Naive thymus-derived CD4-positive, alpha-beta T cell (primary cell): Measurements from ENCODE around the gene COPE. TPM values are rescaled to one million over a fixed set of nuclear protein-coding genes. Genes with fewer than 3 reads are reported as not detected.

Experiments used
- ATAC-seq: fragments of 150-1000 bp; cut with Tn5 transposase; 2 replicates; pipeline ENCODE4 v1.10.0; 2021; ENCODE audit warnings: mild to moderate bottlenecking, moderate library complexity
- CTCF ChIA-PET: fragments of 350-600 bp; sonication (Branson Sonifier 250); formaldehyde crosslinking; loops from one replicate; lab custom pipeline; 2021; ENCODE audit warnings: antibody characterized with exemption; lab: Charles Lee
- POLR2A ChIA-PET: fragments of 350-600 bp; sonication (Branson Sonifier 250); formaldehyde crosslinking; loops from one replicate; lab custom pipeline; 2021; ENCODE audit warnings: antibody characterized with exemption, inconsistent platforms; lab: Charles Lee
- DNase-seq, 9 donors: peaks; one replicate each; pipeline versions ENCODE4 v3.0.0 to v3.0.0-alpha.2; 2020 to 2022; ENCODE audit warnings: mixed read lengths in 1 of 9
- H3K27ac ChIP-seq: one replicate; pipeline ENCODE4 v1.7.0; 2013; ENCODE audit warnings: mild to moderate bottlenecking, low read depth, low read length, moderate library complexity
- H3K27me3 ChIP-seq, 2 donors: one replicate each; pipeline ENCODE4 v1.7.0; 2013; ENCODE audit warnings: low read length in 2 of 2, mild to moderate bottlenecking in 2 of 2, moderate library complexity in 2 of 2; ENCODE audit not compliant: control insufficient read depth in 2 of 2, insufficient read depth in 2 of 2
- H3K36me3 ChIP-seq, 3 experiments: 1 replicate in 2 of 3; 2 replicates in 1 of 3; pipeline ENCODE4 v1.7.0; 2013; ENCODE audit warnings: low read length in 3 of 3, mild to moderate bottlenecking in 3 of 3, moderate library complexity in 1 of 3; ENCODE audit not compliant: insufficient read depth in 3 of 3, control insufficient read depth in 2 of 3
- H3K4me1 ChIP-seq, 2 donors: one replicate each; pipeline ENCODE4 v1.7.0; 2013; ENCODE audit warnings: low read length in 2 of 2, mild to moderate bottlenecking in 2 of 2, moderate library complexity in 1 of 2; ENCODE audit not compliant: control insufficient read depth in 2 of 2, insufficient read depth in 2 of 2
- H3K4me3 ChIP-seq: 2 replicates; pipeline ENCODE4 v1.7.0; 2013; ENCODE audit warnings: mild to moderate bottlenecking, low read length
- H3K9me3 ChIP-seq, 3 experiments: 1 replicate in 2 of 3; 2 replicates in 1 of 3; pipeline ENCODE4 v1.7.0; 2013; ENCODE audit warnings: low read length in 3 of 3; ENCODE audit not compliant: control insufficient read depth in 2 of 3
- H3K27ac Mint-ChIP-seq, 9 donors: one replicate each; pipeline ENCODE4 v1.8.0; 2020 to 2022; ENCODE audit warnings: mixed read lengths in 9 of 9, mild to moderate bottlenecking in 8 of 9, moderate library complexity in 5 of 9, inconsistent platforms in 2 of 9
- H3K27me3 Mint-ChIP-seq, 5 donors: one replicate each; pipeline ENCODE4 v1.8.0; 2021 to 2022; ENCODE audit warnings: mixed read lengths in 5 of 5, mild to moderate bottlenecking in 1 of 5
- H3K36me3 Mint-ChIP-seq, 5 donors: one replicate each; pipeline ENCODE4 v1.8.0; 2020 to 2022; ENCODE audit warnings: mixed read lengths in 5 of 5, mild to moderate bottlenecking in 3 of 5, inconsistent platforms in 1 of 5
- H3K4me1 Mint-ChIP-seq, 7 donors: one replicate each; pipeline ENCODE4 v1.8.0; 2020 to 2022; ENCODE audit warnings: mixed read lengths in 7 of 7, mild to moderate bottlenecking in 3 of 7, inconsistent platforms in 1 of 7
- H3K4me3 Mint-ChIP-seq, 10 donors: one replicate each; pipeline ENCODE4 v1.8.0; 2020 to 2022; ENCODE audit warnings: mild to moderate bottlenecking in 10 of 10, mixed read lengths in 10 of 10, moderate library complexity in 6 of 10, inconsistent platforms in 2 of 10
- H3K9me3 Mint-ChIP-seq, 11 donors: one replicate each; pipeline ENCODE4 v1.8.0; 2020 to 2022; ENCODE audit warnings: mixed read lengths in 11 of 11, mild to moderate bottlenecking in 4 of 11, inconsistent platforms in 1 of 11, moderate library complexity in 1 of 11
- intact Hi-C, 2 donors: fragments of 100-400 bp; cut with micrococcal nuclease; formaldehyde crosslinking; loops; one replicate each; pipeline ENCODE4 v1.15.1; 2023
- polyA plus RNA-seq, 2 donors: library from polyadenylated mRNA; unstranded; fragments of 300-500 nt; fragmentation: Illumina TruSeq; gene quantifications; one replicate each; pipeline ENCODE4 v1.2.3, GENCODE V29; 2021
- total RNA-seq, 6 experiments: library from RNA in 5 of 6; stranded (reverse) in 5 of 6; gene quantifications; 1 replicate in 5 of 6; 2 replicates in 1 of 6; pipeline ENCODE4 v1.2.3 and lab custom pipeline; 2021 to 2026

Gene COPE
- total and polyA plus RNA-seq, 7 experiments from 2014 or later = 124 to 283 (median 182) TPM

GRCh38 chr19:18889949-18890745 is 29.0 kb downstream of the COPE start:
- intact Hi-C loops = no loop called here
- POLR2A ChIA-PET = interaction anchor here (0.7 kb wide), 1 partner anchor 20 kb away, joined by 4 read pairs; no protein-coding TSS in a partner anchor
- H3K4me1 Mint-ChIP-seq = peaks cover 0 to 4% (median 0%) of the 10 kb centered on the region in 7 donors
- Histone ChIP-seq H3K27ac (no peak overlapping the region), H3K4me1 (no peaks in the 10 kb centered on the region), H3K27me3 (no peaks in the 10 kb centered on the region), H3K4me3 (no peak overlapping the region), H3K36me3 (no peaks in the 10 kb centered on the region), H3K9me3 (no peaks in the 10 kb centered on the region)
- no peak for ATAC-seq
- H3K27me3 Mint-ChIP-seq = peaks cover 0 to 28% (median 17%) of the 10 kb centered on the region in 5 donors
- no peak overlapping the region for H3K27ac Mint-ChIP-seq
- H3K36me3 Mint-ChIP-seq = no peaks in the 10 kb centered on the region
- CTCF ChIA-PET = no interaction called here
- H3K4me3 Mint-ChIP-seq = no peak overlapping the region
- no peak for DNase-seq
- peaks cover 0 to 3% (median 0%) of the 10 kb centered on the region in 11 donors for H3K9me3 Mint-ChIP-seq

GRCh38 chr19:18886972-18887371 is 32.2 kb downstream of the COPE start:
- Histone ChIP-seq H3K27me3 (no peaks in the 10 kb centered on the region), H3K36me3 (no peaks in the 10 kb centered on the region), H3K27ac (no peak overlapping the region), H3K9me3 (no peaks in the 10 kb centered on the region), H3K4me1 (no peaks in the 10 kb centered on the region), H3K4me3 (no peak overlapping the region)
- Mint-ChIP-seq H3K36me3 (no peaks in the 10 kb centered on the region), H3K27ac (peak overlapping the region in 1 of 9 donors; percentile 29), H3K4me1 (peaks cover 0 to 1% (median 0%) of the 10 kb centered on the region in 7 donors), H3K4me3 (no peak overlapping the region), H3K9me3 (peaks cover 0 to 3% (median 0%) of the 10 kb centered on the region in 11 donors), H3K27me3 (peaks cover 0 to 9% (median 2%) of the 10 kb centered on the region in 5 donors)
- ATAC-seq = no peak
- DNase-seq = no peak
- CTCF ChIA-PET = no interaction called here
- intact Hi-C loops = no loop called here
- POLR2A ChIA-PET = no interaction called here

- Histone ChIP-seq H3K36me3 (no peaks in the 10 kb centered on the region), H3K27ac (no peak overlapping the region), H3K4me3 (no peak overlapping the region), H3K4me1 (no peaks in the 10 kb centered on the region), H3K27me3 (no peaks in the 10 kb centered on the region), H3K9me3 (no peaks in the 10 kb centered on the region)
- peaks cover 0 to 3% (median 0%) of the 10 kb centered on the region in 11 donors for H3K9me3 Mint-ChIP-seq
- no peak overlapping the region for H3K4me3 Mint-ChIP-seq
- ATAC-seq (no peak), DNase-seq (no peak)
- peaks cover 0 to 3% (median 0%) of the 10 kb centered on the region in 7 donors for H3K4me1 Mint-ChIP-seq
- ChIA-PET CTCF (no interaction called here), POLR2A (interaction anchor here (0.6 kb wide), 1 partner anchor 25 kb away, joined by 5 read pairs; no protein-coding TSS in a partner anchor)
- intact Hi-C loops = no loop called here
- H3K27me3 Mint-ChIP-seq = peaks cover 0 to 5% (median 0%) of the 10 kb centered on the region in 5 donors
- H3K27ac Mint-ChIP-seq = no peak overlapping the region
- H3K36me3 Mint-ChIP-seq = no peaks in the 10 kb centered on the region
These were observed 35.5 kb downstream of the COPE start for GRCh38 chr19:18883526-18884304.

GRCh38 chr19:18881491-18881890 is 37.7 kb downstream of the COPE start:
- POLR2A ChIA-PET = no interaction called here
- Histone ChIP-seq H3K36me3 (no peaks in the 10 kb centered on the region), H3K27me3 (no peaks in the 10 kb centered on the region), H3K4me1 (no peaks in the 10 kb centered on the region), H3K9me3 (no peaks in the 10 kb centered on the region), H3K4me3 (no peak overlapping the region), H3K27ac (no peak overlapping the region)
- no peak for DNase-seq
- Mint-ChIP-seq H3K9me3 (peaks cover 0 to 4% (median 0%) of the 10 kb centered on the region in 11 donors), H3K36me3 (peaks cover 0 to 5% (median 0%) of the 10 kb centered on the region in 5 donors), H3K4me3 (no peak overlapping the region), H3K4me1 (peaks cover 0 to 3% (median 0%) of the 10 kb centered on the region in 7 donors), H3K27me3 (no peaks in the 10 kb centered on the region), H3K27ac (no peak overlapping the region)
- intact Hi-C loops = no loop called here
- ATAC-seq = no peak
- CTCF ChIA-PET = no interaction called here

GRCh38 chr19:18879579-18880373 is 39.4 kb downstream of the COPE start:
- Histone ChIP-seq H3K4me3 (no peak overlapping the region), H3K36me3 (no peaks in the 10 kb centered on the region), H3K27me3 (no peaks in the 10 kb centered on the region), H3K9me3 (no peaks in the 10 kb centered on the region), H3K4me1 (no peaks in the 10 kb centered on the region), H3K27ac (no peak overlapping the region)
- Mint-ChIP-seq H3K36me3 (peaks cover 0 to 5% (median 0%) of the 10 kb centered on the region in 5 donors), H3K4me1 (peaks cover 0 to 3% (median 0%) of the 10 kb centered on the region in 7 donors), H3K4me3 (no peak overlapping the region), H3K27me3 (no peaks in the 10 kb centered on the region), H3K27ac (no peak overlapping the region), H3K9me3 (peaks cover 0 to 4% (median 0%) of the 10 kb centered on the region in 11 donors)
- ChIA-PET CTCF (no interaction called here), POLR2A (no interaction called here)
- DNase-seq (peak in 3 of 9 donors; percentile 9 to 45 (median 19)), ATAC-seq (peak; percentile 67)
- intact Hi-C loops = no loop called here

- H3K4me3 ChIP-seq = no peak overlapping the region
- H3K27ac Mint-ChIP-seq = no peak overlapping the region
- peak; percentile 22 for ATAC-seq
- no peaks in the 10 kb centered on the region for H3K4me1 ChIP-seq
- H3K27ac ChIP-seq = no peak overlapping the region
- H3K36me3 Mint-ChIP-seq = peaks cover 0 to 5% (median 0%) of the 10 kb centered on the region in 5 donors
- H3K9me3 ChIP-seq = no peaks in the 10 kb centered on the region
- H3K27me3 Mint-ChIP-seq = no peaks in the 10 kb centered on the region
- peaks cover 0 to 4% (median 0%) of the 10 kb centered on the region in 11 donors for H3K9me3 Mint-ChIP-seq
- CTCF ChIA-PET = no interaction called here
- no peak overlapping the region for H3K4me3 Mint-ChIP-seq
- H3K4me1 Mint-ChIP-seq = peaks cover 0 to 3% (median 0%) of the 10 kb centered on the region in 7 donors
- no peak for DNase-seq
- no peaks in the 10 kb centered on the region for H3K36me3 ChIP-seq
- intact Hi-C loops = no loop called here
- H3K27me3 ChIP-seq = no peaks in the 10 kb centered on the region
- POLR2A ChIA-PET = no interaction called here
These were observed 40.2 kb downstream of the COPE start for GRCh38 chr19:18878858-18879578.
